Subcutaneous adipose tissue (tissue), 4 donors: Measurements from ENCODE around the gene SLC7A6OS. TPM values are rescaled to one million over a fixed set of nuclear protein-coding genes. Genes with fewer than 3 reads are reported as not detected.

ENCODE experiments used
- CTCF ChIP-seq: fragments of 450-650 bp; IDR thresholded peaks from one replicate; pipeline ENCODE4 v1.5.1; 2016; ENCODE audit warnings: low read depth, mild to moderate bottlenecking, control low read depth, antibody characterized with exemption, moderate library complexity
- total RNA-seq, 4 donors: library from RNA; depleted of rRNA; stranded (reverse); fragments of >200 nt; gene quantifications; one replicate each; pipeline ENCODE4 v1.1.0, GENCODE V29; 2016

SLC7A6OS gene
- total RNA-seq, 4 donors from 2014 or later, result 10.4 to 16.8 (median 14.8) TPM

GRCh38 chr16:68273459-68273858 lies 37.3 kb downstream of the SLC7A6OS start:
- TF ChIP-seq CTCF, result no peak

GRCh38 chr16:68272507-68273209 lies 38.1 kb downstream of the SLC7A6OS start:
- no peak for TF ChIP-seq CTCF

- no peak for TF ChIP-seq CTCF
Observed at GRCh38 chr16:68270353-68270752, 40.4 kb downstream of the SLC7A6OS start.

GRCh38 chr16:68269793-68270192 lies 41.0 kb downstream of the SLC7A6OS start:
- TF ChIP-seq CTCF, result no peak

- no peak for TF ChIP-seq CTCF
Observed at GRCh38 chr16:68267612-68268405, 42.9 kb downstream of the SLC7A6OS start.

- no peak for TF ChIP-seq CTCF
Observed at GRCh38 chr16:68265078-68265920, 45.4 kb downstream of the SLC7A6OS start.
